ENCODE results near the gene CFAP20DC. TPM values are rescaled to one million over a fixed set of nuclear protein-coding genes. Genes with fewer than 3 reads are reported as not detected.

The CFAP20DC gene
- total RNA-seq, 2 experiments from 2014 or later: 1.0 to 1.8 TPM

DNA sequence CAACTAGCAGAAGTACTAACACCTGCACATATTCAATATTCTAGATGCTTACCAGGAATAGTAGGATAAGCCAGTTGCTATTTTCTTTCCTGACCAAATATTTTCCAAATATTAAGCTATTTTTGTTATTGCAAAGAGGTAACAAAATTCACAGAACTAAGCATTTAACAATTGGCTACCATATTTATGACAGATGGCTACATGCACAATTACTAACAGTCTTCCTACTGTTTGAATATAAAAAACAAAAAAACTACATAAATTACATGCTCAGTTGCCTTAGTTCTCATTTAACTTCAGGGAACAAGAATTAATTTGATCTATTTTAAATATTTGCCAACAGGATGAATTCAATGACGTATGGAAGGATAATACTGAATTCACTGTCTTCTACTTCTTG, 36.2 kb downstream of the CFAP20DC start:
- Histone ChIP-seq H2AFZ (ENCODE audit: low read length) (no peak overlapping the region), H3K36me3 (ENCODE audit: insufficient read depth, low read length) (no peaks in the 10 kb centered on the region), H3K9me2 (ENCODE audit: insufficient read depth, low read length) (no peaks in the 10 kb centered on the region), H4K20me1 (ENCODE audit: insufficient read depth, low read length) (no peaks in the 10 kb centered on the region), H3K4me1 (ENCODE audit: insufficient read depth, low read length, poor library complexity, severe bottlenecking) (no peaks in the 10 kb centered on the region), H3K79me2 (ENCODE audit: insufficient read depth, low read depth, low read length) (no peaks in the 10 kb centered on the region), H3K27ac (ENCODE audit: low read depth, low read length, poor library complexity, severe bottlenecking) (no peak overlapping the region), H3K4me3 (ENCODE audit: low read depth, low read length, poor library complexity, severe bottlenecking) (no peak overlapping the region), H3K9me3 (ENCODE audit: low read length) (no peaks in the 10 kb centered on the region), H3K4me2 (ENCODE audit: low read length) (no peak overlapping the region)
- intact Hi-C loops (cut with micrococcal nuclease; ENCODE audit: unreplicated experiment): no loop called here
- CTCF ChIA-PET (ENCODE audit: unreplicated experiment): no interaction called here
- TF ChIP-seq, protein P1, sequence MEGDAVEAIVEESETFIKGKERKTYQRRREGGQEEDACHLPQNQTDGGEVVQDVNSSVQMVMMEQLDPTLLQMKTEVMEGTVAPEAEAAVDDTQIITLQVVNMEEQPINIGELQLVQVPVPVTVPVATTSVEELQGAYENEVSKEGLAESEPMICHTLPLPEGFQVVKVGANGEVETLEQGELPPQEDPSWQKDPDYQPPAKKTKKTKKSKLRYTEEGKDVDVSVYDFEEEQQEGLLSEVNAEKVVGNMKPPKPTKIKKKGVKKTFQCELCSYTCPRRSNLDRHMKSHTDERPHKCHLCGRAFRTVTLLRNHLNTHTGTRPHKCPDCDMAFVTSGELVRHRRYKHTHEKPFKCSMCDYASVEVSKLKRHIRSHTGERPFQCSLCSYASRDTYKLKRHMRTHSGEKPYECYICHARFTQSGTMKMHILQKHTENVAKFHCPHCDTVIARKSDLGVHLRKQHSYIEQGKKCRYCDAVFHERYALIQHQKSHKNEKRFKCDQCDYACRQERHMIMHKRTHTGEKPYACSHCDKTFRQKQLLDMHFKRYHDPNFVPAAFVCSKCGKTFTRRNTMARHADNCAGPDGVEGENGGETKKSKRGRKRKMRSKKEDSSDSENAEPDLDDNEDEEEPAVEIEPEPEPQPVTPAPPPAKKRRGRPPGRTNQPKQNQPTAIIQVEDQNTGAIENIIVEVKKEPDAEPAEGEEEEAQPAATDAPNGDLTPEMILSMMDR (conservative IDR thresholded peaks at IDR 0.05; ENCODE audit: low read length): no peak
- TF ChIP-seq EZH2phosphoT487 (IDR thresholded peaks at IDR 0.05; ENCODE audit: borderline replicate concordance, low read depth, low read length): no peak
- no TSS peak for BruUV-seq (replicated peaks)
- POLR2A ChIA-PET: interaction anchor here (0.6 kb wide), 1 partner anchor 51 kb away, joined by 3 read pairs; no protein-coding TSS in a partner anchor
- DNase-seq (ENCODE audit: low spot score): no peak

- Histone ChIP-seq H3K36me3 (ENCODE audit: insufficient read depth, low read length) (no peaks in the 10 kb centered on the region), H3K9me2 (ENCODE audit: insufficient read depth, low read length) (no peaks in the 10 kb centered on the region), H3K79me2 (ENCODE audit: insufficient read depth, low read depth, low read length) (no peaks in the 10 kb centered on the region), H3K4me2 (ENCODE audit: low read length) (no peak overlapping the region), H4K20me1 (ENCODE audit: insufficient read depth, low read length) (no peaks in the 10 kb centered on the region), H3K4me1 (ENCODE audit: insufficient read depth, low read length, poor library complexity, severe bottlenecking) (no peaks in the 10 kb centered on the region), H3K9me3 (ENCODE audit: low read length) (no peaks in the 10 kb centered on the region), H2AFZ (ENCODE audit: low read length) (no peak overlapping the region), H3K27ac (ENCODE audit: low read depth, low read length, poor library complexity, severe bottlenecking) (no peak overlapping the region), H3K4me3 (ENCODE audit: low read depth, low read length, poor library complexity, severe bottlenecking) (no peak overlapping the region)
- intact Hi-C loops (cut with micrococcal nuclease; ENCODE audit: unreplicated experiment): no loop called here
- ChIA-PET POLR2A (interaction anchor here (0.7 kb wide), 1 partner anchor 796 kb away, joined by 3 read pairs; no protein-coding TSS in a partner anchor), CTCF (ENCODE audit: unreplicated experiment) (no interaction called here)
- DNase-seq (ENCODE audit: low spot score): no peak
- no TSS peak for BruUV-seq (replicated peaks)
- TF ChIP-seq EZH2phosphoT487 (IDR thresholded peaks at IDR 0.05; ENCODE audit: borderline replicate concordance, low read depth, low read length): no peak
- TF ChIP-seq, protein P1 (conservative IDR thresholded peaks at IDR 0.05; ENCODE audit: low read length): no peak
Observed at GRCh38 chr3:59006634-59007517, 42.9 kb downstream of the CFAP20DC start.

GRCh38 chr3:59001675-59002074, 48.1 kb downstream of the CFAP20DC start:
- DNase-seq (ENCODE audit: low spot score): no peak
- Histone ChIP-seq H3K36me3 (ENCODE audit: insufficient read depth, low read length) (no peaks in the 10 kb centered on the region), H3K4me1 (ENCODE audit: insufficient read depth, low read length, poor library complexity, severe bottlenecking) (no peaks in the 10 kb centered on the region), H2AFZ (ENCODE audit: low read length) (no peak overlapping the region), H3K27ac (ENCODE audit: low read depth, low read length, poor library complexity, severe bottlenecking) (no peak overlapping the region), H3K4me2 (ENCODE audit: low read length) (no peak overlapping the region), H3K9me3 (ENCODE audit: low read length) (no peaks in the 10 kb centered on the region), H4K20me1 (ENCODE audit: insufficient read depth, low read length) (no peaks in the 10 kb centered on the region), H3K9me2 (ENCODE audit: insufficient read depth, low read length) (no peaks in the 10 kb centered on the region), H3K79me2 (ENCODE audit: insufficient read depth, low read depth, low read length) (no peaks in the 10 kb centered on the region), H3K4me3 (ENCODE audit: low read depth, low read length, poor library complexity, severe bottlenecking) (no peak overlapping the region)
- TF ChIP-seq EZH2phosphoT487 (IDR thresholded peaks at IDR 0.05; ENCODE audit: borderline replicate concordance, low read depth, low read length): no peak
- TF ChIP-seq, protein P1 (conservative IDR thresholded peaks at IDR 0.05; ENCODE audit: low read length): no peak
- ChIA-PET POLR2A (no interaction called here), CTCF (ENCODE audit: unreplicated experiment) (no interaction called here)
- no TSS peak for BruUV-seq (replicated peaks)
- intact Hi-C loops (cut with micrococcal nuclease; ENCODE audit: unreplicated experiment): no loop called here
